ENCODE measurements around the gene OPRM1.

The OPRM1 gene

GRCh38 chr6:154213782-154214181 lies 174.7 kb downstream of the OPRM1 start:
- ATAC-seq (ENCODE audit: insufficient read depth, low read depth) = no peak
- Histone ChIP-seq H2AFZ (ENCODE audit: low read depth, low read length) (no peak overlapping the region), H3K4me2 (ENCODE audit: insufficient read depth, low read length) (no peak overlapping the region), H3K4me3 (ENCODE audit: low read depth in 1 of 2, low read length in 2 of 2) (no peak overlapping the region), H3K79me2 (ENCODE audit: insufficient read depth, low read length) (no peaks in the 10 kb centered on the region), H4K20me1 (ENCODE audit: insufficient read depth, low read length) (no peaks in the 10 kb centered on the region), H3K36me3 (ENCODE audit: insufficient read depth, low read length) (peaks cover 35% of the 10 kb centered on the region), H3K27me3 (ENCODE audit: insufficient read depth, low read length, poor library complexity) (no peaks in the 10 kb centered on the region), H3K9me3 (ENCODE audit: insufficient read depth, low read length, severe bottlenecking) (no peaks in the 10 kb centered on the region), H3K27ac (ENCODE audit: low read length) (no peak overlapping the region), H3K4me1 (ENCODE audit: insufficient read depth, low read length) (no peaks in the 10 kb centered on the region), H3K9ac (ENCODE audit: low read depth, low read length) (no peak overlapping the region)
- TF ChIP-seq CTCF (IDR thresholded peaks at IDR 0.05; ENCODE audit: borderline replicate concordance, extremely low read depth, low read length, poor library complexity, severe bottlenecking) = no peak
- no peak for TF ChIP-seq EZH2 (IDR thresholded peaks at IDR 0.05; ENCODE audit: borderline replicate concordance, low read depth, low read length, severe bottlenecking)
- DNase-seq = no peak

DNA sequence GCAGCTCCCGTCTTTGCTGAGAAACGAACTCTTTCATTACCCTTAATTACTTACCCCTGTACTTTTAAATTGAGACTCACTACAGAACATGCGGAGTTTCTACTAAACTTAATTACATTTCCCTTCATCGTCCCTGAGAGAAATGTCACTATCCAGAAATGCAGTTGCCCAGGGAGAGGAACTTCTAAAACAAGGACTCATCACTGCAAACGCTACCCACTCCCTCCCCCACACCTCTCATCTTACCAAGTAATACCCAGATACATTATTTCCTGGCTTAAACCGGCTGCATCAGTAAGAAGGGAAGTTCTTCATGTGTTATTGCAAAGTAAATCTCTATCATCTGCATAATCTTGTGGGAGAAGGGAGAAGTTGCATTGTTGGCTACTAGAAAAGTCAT lies 179.3 kb downstream of the OPRM1 start:
- Histone ChIP-seq H3K4me1 (ENCODE audit: insufficient read depth, low read length) (no peaks in the 10 kb centered on the region), H3K4me3 (ENCODE audit: low read depth in 1 of 2, low read length in 2 of 2) (no peak overlapping the region), H4K20me1 (ENCODE audit: insufficient read depth, low read length) (no peaks in the 10 kb centered on the region), H2AFZ (ENCODE audit: low read depth, low read length) (no peak overlapping the region), H3K9ac (ENCODE audit: low read depth, low read length) (no peak overlapping the region), H3K4me2 (ENCODE audit: insufficient read depth, low read length) (no peak overlapping the region), H3K27ac (ENCODE audit: low read length) (no peak overlapping the region), H3K27me3 (ENCODE audit: insufficient read depth, low read length, poor library complexity) (no peaks in the 10 kb centered on the region), H3K36me3 (ENCODE audit: insufficient read depth, low read length) (peaks cover 47% of the 10 kb centered on the region), H3K79me2 (ENCODE audit: insufficient read depth, low read length) (no peaks in the 10 kb centered on the region), H3K9me3 (ENCODE audit: insufficient read depth, low read length, severe bottlenecking) (no peaks in the 10 kb centered on the region)
- DNase-seq (no peak), ATAC-seq (ENCODE audit: insufficient read depth, low read depth) (no peak)
- TF ChIP-seq CTCF (IDR thresholded peaks at IDR 0.05; ENCODE audit: borderline replicate concordance, extremely low read depth, low read length, poor library complexity, severe bottlenecking) (no peak), EZH2 (IDR thresholded peaks at IDR 0.05; ENCODE audit: borderline replicate concordance, low read depth, low read length, severe bottlenecking) (no peak)

- Histone ChIP-seq H3K4me3 (ENCODE audit: low read depth in 1 of 2, low read length in 2 of 2) (no peak overlapping the region), H3K4me2 (ENCODE audit: insufficient read depth, low read length) (no peak overlapping the region), H3K27me3 (ENCODE audit: insufficient read depth, low read length, poor library complexity) (no peaks in the 10 kb centered on the region), H2AFZ (ENCODE audit: low read depth, low read length) (no peak overlapping the region), H3K36me3 (ENCODE audit: insufficient read depth, low read length) (peaks cover 48% of the 10 kb centered on the region), H3K27ac (ENCODE audit: low read length) (no peak overlapping the region), H3K4me1 (ENCODE audit: insufficient read depth, low read length) (no peaks in the 10 kb centered on the region), H4K20me1 (ENCODE audit: insufficient read depth, low read length) (no peaks in the 10 kb centered on the region), H3K9ac (ENCODE audit: low read depth, low read length) (no peak overlapping the region), H3K79me2 (ENCODE audit: insufficient read depth, low read length) (no peaks in the 10 kb centered on the region), H3K9me3 (ENCODE audit: insufficient read depth, low read length, severe bottlenecking) (no peaks in the 10 kb centered on the region)
- ATAC-seq (ENCODE audit: insufficient read depth, low read depth) = no peak
- DNase-seq = no peak
- TF ChIP-seq EZH2 (IDR thresholded peaks at IDR 0.05; ENCODE audit: borderline replicate concordance, low read depth, low read length, severe bottlenecking) (no peak), CTCF (IDR thresholded peaks at IDR 0.05; ENCODE audit: borderline replicate concordance, extremely low read depth, low read length, poor library complexity, severe bottlenecking) (no peak)
These were observed 179.7 kb downstream of the OPRM1 start for GRCh38 chr6:154218787-154219186.

DNA sequence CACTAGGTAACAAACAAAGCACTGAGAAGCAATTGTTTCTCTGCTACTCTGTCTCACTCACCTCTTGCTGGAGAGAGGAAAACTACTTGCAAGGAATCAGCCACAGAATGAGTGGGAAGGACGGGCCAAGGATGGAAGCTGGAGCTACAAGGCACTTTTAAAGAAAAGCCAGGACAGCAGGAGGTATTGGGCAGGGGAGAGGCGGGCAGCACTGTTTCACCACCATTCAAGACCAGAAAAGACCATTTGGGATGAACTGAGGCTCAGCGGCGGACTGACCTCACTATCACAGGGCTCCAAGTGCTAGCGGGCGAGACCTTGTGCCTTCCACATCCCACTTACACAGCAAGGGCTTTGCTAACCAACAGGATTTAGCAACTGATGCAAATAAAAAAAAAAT lies 180.2 kb downstream of the OPRM1 start:
- Histone ChIP-seq H3K4me1 (ENCODE audit: insufficient read depth, low read length) (no peaks in the 10 kb centered on the region), H3K27ac (ENCODE audit: low read length) (no peak overlapping the region), H3K27me3 (ENCODE audit: insufficient read depth, low read length, poor library complexity) (no peaks in the 10 kb centered on the region), H3K4me3 (ENCODE audit: low read depth in 1 of 2, low read length in 2 of 2) (no peak overlapping the region), H3K79me2 (ENCODE audit: insufficient read depth, low read length) (no peaks in the 10 kb centered on the region), H3K4me2 (ENCODE audit: insufficient read depth, low read length) (no peak overlapping the region), H3K9me3 (ENCODE audit: insufficient read depth, low read length, severe bottlenecking) (no peaks in the 10 kb centered on the region), H3K9ac (ENCODE audit: low read depth, low read length) (no peak overlapping the region), H4K20me1 (ENCODE audit: insufficient read depth, low read length) (no peaks in the 10 kb centered on the region), H3K36me3 (ENCODE audit: insufficient read depth, low read length) (peaks cover 46% of the 10 kb centered on the region), H2AFZ (ENCODE audit: low read depth, low read length) (no peak overlapping the region)
- ATAC-seq (ENCODE audit: insufficient read depth, low read depth) = no peak
- DNase-seq = no peak
- TF ChIP-seq CTCF (IDR thresholded peaks at IDR 0.05; ENCODE audit: borderline replicate concordance, extremely low read depth, low read length, poor library complexity, severe bottlenecking) = no peak
- TF ChIP-seq EZH2 (IDR thresholded peaks at IDR 0.05; ENCODE audit: borderline replicate concordance, low read depth, low read length, severe bottlenecking) = no peak
